Measurements from ENCODE around the gene TCF4. TPM values are rescaled to one million over a fixed set of nuclear protein-coding genes. Genes with fewer than 3 reads are reported as not detected.

Gene TCF4
- total and polyA plus RNA-seq, 2 of the 13 experiments (the other 11 are each of a cell fraction or from before 2014, with no cell fraction given) = not detected

DNA sequence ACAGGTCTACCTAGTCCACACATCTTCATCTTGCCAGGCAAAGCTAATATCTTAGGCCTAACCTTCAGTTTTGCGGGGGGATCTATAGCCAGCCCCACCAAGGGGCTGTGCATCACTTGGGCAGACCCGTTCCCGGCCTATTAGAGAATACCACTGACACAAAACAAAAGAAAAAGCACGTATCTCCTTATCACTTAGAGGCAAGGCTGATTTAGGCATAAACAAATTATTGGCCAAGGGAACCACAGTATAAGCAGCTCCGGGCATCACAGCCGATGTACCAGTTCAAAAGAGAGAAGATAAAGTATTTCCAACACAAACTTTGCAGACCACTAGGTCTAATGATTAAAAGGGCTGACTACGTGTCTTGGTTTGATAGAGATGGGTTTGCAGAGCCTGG is 248.0 kb downstream of the TCF4 start (continued):
- no peak for TF ChIP-seq DBP (CRISPR knock-in tag; IDR thresholded peaks at IDR 0.05; ENCODE audit: not compliant biosample characterization)
- no peak for TF ChIP-seq ZNF83 (CRISPR knock-in tag; IDR thresholded peaks at IDR 0.05; ENCODE audit: borderline replicate concordance)
- no peak for TF ChIP-seq IKZF4 (CRISPR knock-in tag; IDR thresholded peaks at IDR 0.05; ENCODE audit: borderline replicate concordance, low read depth, not compliant biosample characterization)
- TF ChIP-seq CENPT (CRISPR knock-in tag; IDR thresholded peaks at IDR 0.05; ENCODE audit: low read depth) = no peak
- no peak for TF ChIP-seq ZNF792 (CRISPR knock-in tag; IDR thresholded peaks at IDR 0.05)
- no peak for TF ChIP-seq ZNF484 (CRISPR knock-in tag; IDR thresholded peaks at IDR 0.05; ENCODE audit: borderline replicate concordance, low read depth)
- no peak for TF ChIP-seq ZNF570 (CRISPR knock-in tag; IDR thresholded peaks at IDR 0.05; ENCODE audit: borderline replicate concordance)
- TF ChIP-seq ZNF337 (CRISPR knock-in tag; IDR thresholded peaks at IDR 0.05; ENCODE audit: borderline replicate concordance, low read depth) = no peak

- whole genome bisulfite sequencing (ENCODE audit: low lambda C conversion rate) = 14% methylated on average over 8 of the region's 8 CpGs
- Histone ChIP-seq H2AFZ (ENCODE audit: low read length) (no peak overlapping the region), H3K9ac (ENCODE audit: insufficient read depth, low read depth, low read length) (no peak overlapping the region), H3K4me3 (replicated peaks in 1 of 3; ENCODE audit: insufficient read depth in 1 of 3, low read depth in 2 of 3, low read length in 3 of 3) (no peak overlapping the region), H3K4me2 (ENCODE audit: low read depth, low read length) (no peak overlapping the region), H3K79me2 (ENCODE audit: insufficient read depth, low read length) (no peaks in the 10 kb centered on the region), H3K4me1 (ENCODE audit: insufficient read depth, low read length) (no peaks in the 10 kb centered on the region), H3K27me3 (ENCODE audit: control insufficient read depth in 1 of 2, insufficient read depth in 2 of 2, low read length in 2 of 2) (no peaks in the 10 kb centered on the region), H4K20me1 (ENCODE audit: insufficient read depth, low read length) (no peaks in the 10 kb centered on the region), H3K9me3 (ENCODE audit: low read length) (no peaks in the 10 kb centered on the region), H3K27ac (ENCODE audit: extremely low read length, insufficient read depth, low read length) (no peak overlapping the region), H3K36me3 (replicated peaks in 1 of 2; ENCODE audit: control insufficient read depth in 1 of 2, insufficient read depth in 2 of 2, low read length in 2 of 2) (no peaks in the 10 kb centered on the region)
- BruUV-seq (replicated peaks) = no TSS peak
- intact Hi-C loops (cut with micrococcal nuclease; ENCODE audit: unreplicated experiment) (no loop called here), in situ Hi-C loops (cut with HindIII; ENCODE audit: extremely low pct_ligation_motif_present, low pct_unique_long_range_greater_than_20kb) (no loop called here)
- CTCF ChIA-PET (ENCODE audit: low intra/inter-chr PET ratio, low total read pairs) = no interaction called here
- ATAC-seq (no peak), DNase-seq (ENCODE audit: low spot score) (no peak), FAIRE-seq (no peak)
- POLR2A ChIA-PET = no interaction called here
- TF ChIP-seq ETS1 (CRISPR knock-in tag; IDR thresholded peaks at IDR 0.05) (no peak), ZSCAN25 (CRISPR knock-in tag; IDR thresholded peaks at IDR 0.05) (no peak), ZNF770 (CRISPR knock-in tag; IDR thresholded peaks at IDR 0.05) (no peak), ZNF572 (CRISPR knock-in tag; IDR thresholded peaks at IDR 0.05) (no peak)
- TF ChIP-seq, protein P1, sequence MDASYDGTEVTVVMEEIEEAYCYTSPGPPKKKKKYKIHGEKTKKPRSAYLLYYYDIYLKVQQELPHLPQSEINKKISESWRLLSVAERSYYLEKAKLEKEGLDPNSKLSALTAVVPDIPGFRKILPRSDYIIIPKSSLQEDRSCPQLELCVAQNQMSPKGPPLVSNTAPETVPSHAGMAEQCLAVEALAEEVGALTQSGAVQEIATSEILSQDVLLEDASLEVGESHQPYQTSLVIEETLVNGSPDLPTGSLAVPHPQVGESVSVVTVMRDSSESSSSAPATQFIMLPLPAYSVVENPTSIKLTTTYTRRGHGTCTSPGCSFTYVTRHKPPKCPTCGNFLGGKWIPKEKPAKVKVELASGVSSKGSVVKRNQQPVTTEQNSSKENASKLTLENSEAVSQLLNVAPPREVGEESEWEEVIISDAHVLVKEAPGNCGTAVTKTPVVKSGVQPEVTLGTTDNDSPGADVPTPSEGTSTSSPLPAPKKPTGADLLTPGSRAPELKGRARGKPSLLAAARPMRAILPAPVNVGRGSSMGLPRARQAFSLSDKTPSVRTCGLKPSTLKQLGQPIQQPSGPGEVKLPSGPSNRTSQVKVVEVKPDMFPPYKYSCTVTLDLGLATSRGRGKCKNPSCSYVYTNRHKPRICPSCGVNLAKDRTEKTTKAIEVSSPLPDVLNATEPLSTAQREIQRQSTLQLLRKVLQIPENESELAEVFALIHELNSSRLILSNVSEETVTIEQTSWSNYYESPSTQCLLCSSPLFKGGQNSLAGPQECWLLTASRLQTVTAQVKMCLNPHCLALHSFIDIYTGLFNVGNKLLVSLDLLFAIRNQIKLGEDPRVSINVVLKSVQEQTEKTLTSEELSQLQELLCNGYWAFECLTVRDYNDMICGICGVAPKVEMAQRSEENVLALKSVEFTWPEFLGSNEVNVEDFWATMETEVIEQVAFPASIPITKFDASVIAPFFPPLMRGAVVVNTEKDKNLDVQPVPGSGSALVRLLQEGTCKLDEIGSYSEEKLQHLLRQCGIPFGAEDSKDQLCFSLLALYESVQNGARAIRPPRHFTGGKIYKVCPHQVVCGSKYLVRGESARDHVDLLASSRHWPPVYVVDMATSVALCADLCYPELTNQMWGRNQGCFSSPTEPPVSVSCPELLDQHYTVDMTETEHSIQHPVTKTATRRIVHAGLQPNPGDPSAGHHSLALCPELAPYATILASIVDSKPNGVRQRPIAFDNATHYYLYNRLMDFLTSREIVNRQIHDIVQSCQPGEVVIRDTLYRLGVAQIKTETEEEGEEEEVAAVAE (CRISPR knock-in tag; IDR thresholded peaks at IDR 0.05; ENCODE audit: borderline replicate concordance) = no peak
Observed at GRCh38 chr18:55338978-55339650, 248.9 kb downstream of the TCF4 start.

Measured in HepG2 (cell line).